Astrocyte (in vitro differentiated cells and primary cell): ENCODE measurements around the gene CORO6.

ENCODE experiments used
- CTCF ChIP-seq: IDR thresholded peaks from 2 replicates; pipeline ENCODE4 v1.5.1; 2011; ENCODE audit warnings: low read depth, mild to moderate bottlenecking, inconsistent platforms, low read length, moderate library complexity; ENCODE audit not compliant: insufficient read depth
- EZH2 ChIP-seq: IDR thresholded peaks from 2 replicates; pipeline ENCODE4 v1.6.1; 2012; ENCODE audit warnings: mild to moderate bottlenecking, low read length, inconsistent platforms; ENCODE audit not compliant: insufficient read depth

DNA sequence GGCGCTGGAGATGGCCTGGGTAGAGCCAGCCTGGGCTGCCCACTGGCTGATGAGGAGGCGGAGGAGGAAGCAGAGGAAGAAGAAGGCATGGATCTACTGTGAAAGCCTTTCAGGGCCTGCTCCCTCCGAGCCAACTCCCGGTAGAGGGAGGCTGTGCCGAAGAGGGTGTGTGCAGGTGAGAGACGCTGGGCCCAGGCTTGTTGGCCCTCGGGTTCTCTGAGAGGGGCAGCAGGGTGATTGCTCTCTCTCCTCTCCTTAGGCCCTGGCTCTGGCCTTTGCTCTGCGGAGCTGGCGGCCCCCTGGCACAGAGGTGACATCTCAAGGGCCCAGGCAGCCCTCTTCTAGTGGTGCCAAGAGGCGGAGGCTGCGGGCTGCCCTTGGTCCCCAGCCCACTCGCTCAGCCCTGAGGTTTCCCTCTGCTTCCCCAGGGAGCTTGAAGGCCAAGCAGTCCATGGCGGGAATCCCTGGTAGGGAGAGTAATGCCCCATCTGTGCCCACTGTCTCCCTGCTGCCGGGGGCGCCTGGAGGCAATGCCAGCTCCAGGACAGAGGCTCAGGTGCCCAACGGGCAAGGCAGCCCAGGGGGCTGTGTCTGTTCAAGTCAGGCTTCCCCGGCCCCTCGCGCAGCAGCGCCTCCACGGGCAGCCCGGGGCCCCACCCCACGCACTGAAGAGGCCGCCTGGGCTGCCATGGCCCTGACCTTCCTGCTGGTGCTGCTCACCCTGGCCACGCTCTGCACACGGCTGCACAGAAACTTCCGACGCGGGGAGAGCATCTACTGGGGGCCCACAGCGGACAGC, 50.6 kb downstream of the CORO6 start:
- TF ChIP-seq CTCF: no peak
- TF ChIP-seq EZH2: no peak
